SJSA1 (cell line): ENCODE results near the gene SOWAHA. TPM values are rescaled to one million over a fixed set of nuclear protein-coding genes. Genes with fewer than 3 reads are reported as not detected.

Source experiments
- DNase-seq, 2 experiments: peaks; one replicate each; pipeline ENCODE4 v3.0.0-alpha.2; 2015 to 2020; ENCODE audit warnings: low spot score in 2 of 2, low read depth in 1 of 2
- H3K27ac ChIP-seq: fragments of 250-450 bp; sonication (Bioruptor Pico); 2 replicates; pipeline ENCODE4 v1.5.1; 2020; ENCODE audit warnings: mild to moderate bottlenecking, moderate library complexity
- H3K27me3 ChIP-seq: fragments of 250-450 bp; sonication (Bioruptor Pico); replicated peaks from 2 replicates; pipeline ENCODE4 v1.5.1; 2020; ENCODE audit warnings: mild to moderate bottlenecking, moderate library complexity
- H3K36me3 ChIP-seq: fragments of 250-450 bp; sonication (Bioruptor Pico); 2 replicates; pipeline ENCODE4 v1.5.1; 2020; ENCODE audit warnings: mild to moderate bottlenecking
- H3K4me1 ChIP-seq: fragments of 250-450 bp; sonication (Bioruptor Pico); replicated peaks from 2 replicates; pipeline ENCODE4 v1.6.1; 2021; ENCODE audit warnings: mild to moderate bottlenecking
- H3K4me3 ChIP-seq: fragments of 250-450 bp; sonication (Bioruptor Pico); 2 replicates; pipeline ENCODE4 v1.5.1; 2020; ENCODE audit warnings: mild to moderate bottlenecking
- H3K9me3 ChIP-seq: fragments of 250-450 bp; sonication (Bioruptor Pico); replicated peaks from 2 replicates; pipeline ENCODE4 v1.5.1; 2020; ENCODE audit warnings: mild to moderate bottlenecking
- total RNA-seq: library from RNA; depleted of rRNA; stranded (reverse); fragments of >200 nt; shearing (Covaris generic); gene quantifications from 2 replicates; pipeline ENCODE4 v1.2.3, GENCODE V29; 2014

SOWAHA gene
- total RNA-seq, 1 experiment from 2014 or later: not detected

GRCh38 chr5:132830436-132831094 is 17.5 kb downstream of the SOWAHA start, which contains the start of gene SHROOM1:
Gene SHROOM1, minus strand, starts transcription at chr5:132830647. Its CDS starts 4,507 bp downstream, at chr5:132826140.
- peak; percentile 78 to 82 for DNase-seq
- H3K4me3 ChIP-seq: peak within 1 kb of the TSS; percentile 91
- no peaks in the 10 kb centered on the region for H3K9me3 ChIP-seq
- H3K4me1 ChIP-seq: peaks cover 30% of the 10 kb centered on the region
- H3K27me3 ChIP-seq: no peaks in the 10 kb centered on the region
- peak within 1 kb of the TSS; percentile 67 for H3K27ac ChIP-seq
- H3K36me3 ChIP-seq: peaks cover 47% of the 10 kb centered on the region

- no peaks in the 10 kb centered on the region for H3K27me3 ChIP-seq
- no peak for DNase-seq
These were observed 18.2 kb downstream of the SOWAHA start for GRCh38 chr5:132831095-132831860.

GRCh38 chr5:132832612-132833011 is 19.5 kb downstream of the SOWAHA start:
- Histone ChIP-seq H3K4me3 (no peak overlapping the region), H3K27me3 (no peaks in the 10 kb centered on the region), H3K9me3 (no peaks in the 10 kb centered on the region), H3K4me1 (peaks cover 17% of the 10 kb centered on the region), H3K27ac (no peak overlapping the region), H3K36me3 (peaks cover 28% of the 10 kb centered on the region)
- DNase-seq: no peak

More at GRCh38 chr5:132831095-132831860, 18.2 kb downstream of the SOWAHA start:
- no peaks in the 10 kb centered on the region for H3K9me3 ChIP-seq
- H3K27ac ChIP-seq: peak overlapping the region; percentile 67
- H3K4me1 ChIP-seq: peaks cover 27% of the 10 kb centered on the region
- H3K36me3 ChIP-seq: peaks cover 42% of the 10 kb centered on the region
- peak overlapping the region; percentile 91 for H3K4me3 ChIP-seq

- Histone ChIP-seq H3K4me1 (peaks cover 25% of the 10 kb centered on the region), H3K27me3 (no peaks in the 10 kb centered on the region), H3K36me3 (peaks cover 17% of the 10 kb centered on the region), H3K9me3 (no peaks in the 10 kb centered on the region), H3K4me3 (no peak overlapping the region), H3K27ac (no peak overlapping the region)
- DNase-seq: no peak
These were observed 21.0 kb downstream of the SOWAHA start for GRCh38 chr5:132834057-132834456.

GRCh38 chr5:132836852-132837251 is 23.8 kb downstream of the SOWAHA start:
- Histone ChIP-seq H3K36me3 (no peaks in the 10 kb centered on the region), H3K4me1 (peaks cover 36% of the 10 kb centered on the region), H3K27me3 (no peaks in the 10 kb centered on the region), H3K4me3 (no peak overlapping the region), H3K27ac (no peak overlapping the region), H3K9me3 (no peaks in the 10 kb centered on the region)
- DNase-seq: no peak

- H3K9me3 ChIP-seq: no peaks in the 10 kb centered on the region
- H3K4me1 ChIP-seq: peaks cover 36% of the 10 kb centered on the region
- H3K36me3 ChIP-seq: no peaks in the 10 kb centered on the region
- no peak for DNase-seq
- no peaks in the 10 kb centered on the region for H3K27me3 ChIP-seq
- no peak overlapping the region for H3K4me3 ChIP-seq
- H3K27ac ChIP-seq: no peak overlapping the region
These were observed 24.8 kb downstream of the SOWAHA start for GRCh38 chr5:132837868-132838267.

- H3K4me3 ChIP-seq: no peak overlapping the region
- peak overlapping the region; percentile 86 for H3K27ac ChIP-seq
- DNase-seq: no peak
- peaks cover 36% of the 10 kb centered on the region for H3K4me1 ChIP-seq
- H3K27me3 ChIP-seq: no peaks in the 10 kb centered on the region
- H3K9me3 ChIP-seq: no peaks in the 10 kb centered on the region
- no peaks in the 10 kb centered on the region for H3K36me3 ChIP-seq
These were observed 25.6 kb downstream of the SOWAHA start for GRCh38 chr5:132838516-132839282.

- Histone ChIP-seq H3K4me3 (no peak overlapping the region), H3K9me3 (no peaks in the 10 kb centered on the region), H3K36me3 (no peaks in the 10 kb centered on the region), H3K27ac (peak overlapping the region; percentile 86), H3K27me3 (no peaks in the 10 kb centered on the region), H3K4me1 (peaks cover 36% of the 10 kb centered on the region)
- DNase-seq: peak; percentile 79 to 93
These were observed 26.6 kb downstream of the SOWAHA start for GRCh38 chr5:132839426-132840301.

GRCh38 chr5:132840313-132840712 is 27.2 kb downstream of the SOWAHA start:
- Histone ChIP-seq H3K4me3 (no peak overlapping the region), H3K9me3 (no peaks in the 10 kb centered on the region), H3K36me3 (no peaks in the 10 kb centered on the region), H3K4me1 (peaks cover 36% of the 10 kb centered on the region), H3K27me3 (no peaks in the 10 kb centered on the region), H3K27ac (peak overlapping the region; percentile 86)
- no peak for DNase-seq

- peaks cover 36% of the 10 kb centered on the region for H3K4me1 ChIP-seq
- no peaks in the 10 kb centered on the region for H3K27me3 ChIP-seq
- H3K9me3 ChIP-seq: no peaks in the 10 kb centered on the region
- no peaks in the 10 kb centered on the region for H3K36me3 ChIP-seq
- H3K4me3 ChIP-seq: no peak overlapping the region
- DNase-seq: no peak
- H3K27ac ChIP-seq: peak overlapping the region; percentile 86
These were observed 27.8 kb downstream of the SOWAHA start for GRCh38 chr5:132840896-132841295.

- Histone ChIP-seq H3K27me3 (no peaks in the 10 kb centered on the region), H3K36me3 (no peaks in the 10 kb centered on the region), H3K9me3 (no peaks in the 10 kb centered on the region), H3K4me1 (peaks cover 36% of the 10 kb centered on the region), H3K4me3 (no peak overlapping the region), H3K27ac (peak overlapping the region; percentile 32; the same call in 1 of the 2 replicates)
- peak in 1 of 2 experiments; percentile 44 for DNase-seq
These were observed 28.2 kb downstream of the SOWAHA start for GRCh38 chr5:132841305-132841704.

GRCh38 chr5:132848270-132848669 is 35.2 kb downstream of the SOWAHA start:
- Histone ChIP-seq H3K9me3 (no peaks in the 10 kb centered on the region), H3K27me3 (no peaks in the 10 kb centered on the region), H3K27ac (no peak overlapping the region), H3K36me3 (no peaks in the 10 kb centered on the region), H3K4me3 (no peak overlapping the region), H3K4me1 (peaks cover 2% of the 10 kb centered on the region)
- no peak for DNase-seq

GRCh38 chr5:132849347-132849746 is 36.2 kb downstream of the SOWAHA start:
- Histone ChIP-seq H3K9me3 (no peaks in the 10 kb centered on the region), H3K4me3 (no peak overlapping the region), H3K36me3 (no peaks in the 10 kb centered on the region), H3K27ac (no peak overlapping the region), H3K27me3 (no peaks in the 10 kb centered on the region), H3K4me1 (peaks cover 13% of the 10 kb centered on the region)
- no peak for DNase-seq
